ENCODE results near the gene SATB2. TPM values are rescaled to one million over a fixed set of nuclear protein-coding genes. Genes with fewer than 3 reads are reported as not detected.

SATB2 gene
- total RNA-seq, 4 donors from 2014 or later, result 62.0 to 104 (median 91.1) TPM

GRCh38 chr2:199461711-199462346 is 4.1 kb upstream of the SATB2 start:
- Histone ChIP-seq H3K27ac (peak overlapping the region in 3 of 4 donors; percentile 68 to 87 (median 77)), H3K9me3 (peaks cover 0 to 23% (median 0%) of the 10 kb centered on the region in 4 donors), H3K27me3 (peaks cover 0 to 39% of the 10 kb centered on the region in 2 donors), H3K4me1 (peaks cover 0 to 33% (median 8%) of the 10 kb centered on the region in 4 donors), H3K36me3 (no peaks in the 10 kb centered on the region), H3K4me3 (peak overlapping the region in 3 of 4 donors; percentile 36 to 91 (median 79))
- TF ChIP-seq POLR2A (IDR thresholded peaks at IDR 0.05) (no peak), CTCF (IDR thresholded peaks at IDR 0.05) (no peak)
- peak in 1 of 3 donors; percentile 63 for DNase-seq

- peak overlapping the region in 2 of 4 donors; percentile 79 to 91 for H3K4me3 ChIP-seq
Measured at GRCh38 chr2:199460846-199461710, 3.3 kb upstream of the SATB2 start.

GRCh38 chr2:199460101-199460671 is 2.4 kb upstream of the SATB2 start:
- DNase-seq, result no peak
- Histone ChIP-seq H3K27me3 (peaks cover 0 to 43% of the 10 kb centered on the region in 2 donors), H3K9me3 (peaks cover 0 to 23% (median 0%) of the 10 kb centered on the region in 4 donors), H3K36me3 (no peaks in the 10 kb centered on the region), H3K4me1 (peaks cover 0 to 34% (median 15%) of the 10 kb centered on the region in 4 donors), H3K4me3 (peak overlapping the region; percentile 59 to 91 (median 74)), H3K27ac (peak overlapping the region in 3 of 4 donors; percentile 66 to 90 (median 87))
- TF ChIP-seq POLR2A (IDR thresholded peaks at IDR 0.05) (no peak), CTCF (IDR thresholded peaks at IDR 0.05) (no peak)

More at GRCh38 chr2:199460846-199461710, 3.3 kb upstream of the SATB2 start:
- no peak for DNase-seq
- Histone ChIP-seq H3K36me3 (no peaks in the 10 kb centered on the region), H3K27me3 (peaks cover 0 to 38% of the 10 kb centered on the region in 2 donors), H3K27ac (peak overlapping the region in 3 of 4 donors; percentile 68 to 90 (median 87)), H3K4me1 (peaks cover 0 to 34% (median 12%) of the 10 kb centered on the region in 4 donors), H3K9me3 (peaks cover 0 to 23% (median 0%) of the 10 kb centered on the region in 4 donors)
- TF ChIP-seq CTCF (IDR thresholded peaks at IDR 0.05) (no peak), POLR2A (IDR thresholded peaks at IDR 0.05) (no peak)

- Histone ChIP-seq H3K9me3 (peaks cover 0 to 21% (median 0%) of the 10 kb centered on the region in 4 donors), H3K4me3 (peak overlapping the region; percentile 59 to 91 (median 74)), H3K4me1 (peaks cover 0 to 30% (median 15%) of the 10 kb centered on the region in 4 donors), H3K27me3 (peaks cover 0 to 40% of the 10 kb centered on the region in 2 donors), H3K36me3 (no peaks in the 10 kb centered on the region), H3K27ac (peak overlapping the region; percentile 64 to 90 (median 76))
- peak; percentile 60 to 94 (median 93) for DNase-seq
- TF ChIP-seq CTCF (IDR thresholded peaks at IDR 0.05), result peak in 1 of 6 experiments; percentile 3
- peak in 1 of 2 donors; percentile 23 for TF ChIP-seq POLR2A (IDR thresholded peaks at IDR 0.05)
Measured at GRCh38 chr2:199459286-199460100, 1.8 kb upstream of the SATB2 start.
